ENCODE measurements around the gene THEMIS2.

GRCh38 chr1:27878787-27879335, 6.5 kb downstream of the THEMIS2 start:
- no peak for TF ChIP-seq CTCF (IDR thresholded peaks at IDR 0.05; ENCODE audit: insufficient read depth, low read length, poor library complexity, severe bottlenecking)
- TF ChIP-seq EZH2phosphoT487 (conservative IDR thresholded peaks at IDR 0.05; ENCODE audit: low read length), result no peak

Data from SU-DHL-6 (cell line).